A673 (cell line): Measurements from ENCODE around the gene RHOF. TPM values are rescaled to one million over a fixed set of nuclear protein-coding genes. Genes with fewer than 3 reads are reported as not detected.

Experiments
- BruUV-seq: library from RNA; stranded (reverse); fragments of 400-500 nt; replicated peaks from 2 replicates; lab custom pipeline; 2021; lab: Mats Ljungman, UMichigan
- CTCF ChIA-PET: fragments of 300-600 bp; sonication (Branson Sonifier 250); formaldehyde crosslinking; loops from one replicate; lab custom pipeline; 2022; ENCODE audit warnings: antibody characterized with exemption; lab: Charles Lee
- POLR2A ChIA-PET: fragments of 300-600 bp; sonication (Branson Sonifier 250); formaldehyde crosslinking; loops from one replicate; lab custom pipeline; 2022; ENCODE audit warnings: antibody characterized with exemption; ENCODE audit not compliant: low non-redundant PET; lab: Charles Lee
- DNase-seq: peaks from one replicate; pipeline ENCODE4 v3.0.0-alpha.2; 2015; ENCODE audit warnings: low spot score
- H3K27ac ChIP-seq: fragments of 200-600 bp; sonication (generic); 2 replicates; pipeline ENCODE4 v1.5.1; 2016; ENCODE audit warnings: mixed run types, low read depth, mild to moderate bottlenecking, mixed read lengths, antibody characterized with exemption, low read length; ENCODE audit not compliant: poor library complexity, severe bottlenecking
- H3K27me3 ChIP-seq: fragments of 200-600 bp; sonication (generic); replicated peaks from 2 replicates; pipeline ENCODE4 v1.6.1; 2017; ENCODE audit warnings: mixed run types, low read depth, mild to moderate bottlenecking, mixed read lengths, antibody characterized with exemption, low read length; ENCODE audit not compliant: insufficient read depth, poor library complexity
- H3K36me3 ChIP-seq: fragments of 200-600 bp; sonication (generic); 2 replicates; pipeline ENCODE4 v1.6.1; 2016; ENCODE audit warnings: mixed run types, mild to moderate bottlenecking, mixed read lengths, antibody characterized with exemption, low read length; ENCODE audit not compliant: insufficient read depth, poor library complexity, severe bottlenecking
- H3K4me1 ChIP-seq: fragments of 200-600 bp; sonication (generic); 2 replicates; pipeline ENCODE4 v1.6.1; 2017; ENCODE audit warnings: mixed run types, mild to moderate bottlenecking, mixed read lengths, antibody characterized with exemption, low read length; ENCODE audit not compliant: insufficient read depth, poor library complexity, severe bottlenecking
- H3K4me3 ChIP-seq: fragments of 200-600 bp; sonication (generic); 2 replicates; pipeline ENCODE4 v1.5.1; 2016; ENCODE audit warnings: low read depth, mixed run types, mild to moderate bottlenecking, mixed read lengths, low read length; ENCODE audit not compliant: poor library complexity, severe bottlenecking
- H3K9me3 ChIP-seq: fragments of 200-600 bp; sonication (generic); 2 replicates; pipeline ENCODE4 v1.6.1; 2016; ENCODE audit warnings: mixed run types, low read depth, mild to moderate bottlenecking, mixed read lengths, antibody characterized with exemption, low read length; ENCODE audit not compliant: poor library complexity, severe bottlenecking
- EZH2 ChIP-seq: fragments of 200-600 bp; sonication (generic); IDR thresholded peaks from 2 replicates; pipeline ENCODE4 v1.6.1; 2017; ENCODE audit warnings: borderline replicate concordance, low read depth, mild to moderate bottlenecking, mixed read lengths, antibody characterized with exemption, low read length; ENCODE audit not compliant: poor library complexity, severe bottlenecking
- intact Hi-C: fragments of 100-400 bp; cut with micrococcal nuclease; formaldehyde crosslinking; loops from one replicate; pipeline ENCODE4 v1.10.0; 2022; ENCODE audit not compliant: unreplicated experiment
- total RNA-seq: library from RNA; stranded (reverse); gene quantifications from 2 replicates; pipeline ENCODE4 v1.2.3, GENCODE V29; 2021
- TF ChIP-seq, protein P1 (sequence below): fragments of 300-800, 200-600 bp; sonication (generic); conservative IDR thresholded peaks from 2 replicates; pipeline ENCODE4 v1.5.1; 2017; ENCODE audit warnings: low read depth, mild to moderate bottlenecking, antibody characterized with exemption, low read length, moderate library complexity, mixed read lengths

Gene RHOF
- total RNA-seq, 1 experiment from 2014 or later = 21.1 TPM

- TF ChIP-seq, protein P1, sequence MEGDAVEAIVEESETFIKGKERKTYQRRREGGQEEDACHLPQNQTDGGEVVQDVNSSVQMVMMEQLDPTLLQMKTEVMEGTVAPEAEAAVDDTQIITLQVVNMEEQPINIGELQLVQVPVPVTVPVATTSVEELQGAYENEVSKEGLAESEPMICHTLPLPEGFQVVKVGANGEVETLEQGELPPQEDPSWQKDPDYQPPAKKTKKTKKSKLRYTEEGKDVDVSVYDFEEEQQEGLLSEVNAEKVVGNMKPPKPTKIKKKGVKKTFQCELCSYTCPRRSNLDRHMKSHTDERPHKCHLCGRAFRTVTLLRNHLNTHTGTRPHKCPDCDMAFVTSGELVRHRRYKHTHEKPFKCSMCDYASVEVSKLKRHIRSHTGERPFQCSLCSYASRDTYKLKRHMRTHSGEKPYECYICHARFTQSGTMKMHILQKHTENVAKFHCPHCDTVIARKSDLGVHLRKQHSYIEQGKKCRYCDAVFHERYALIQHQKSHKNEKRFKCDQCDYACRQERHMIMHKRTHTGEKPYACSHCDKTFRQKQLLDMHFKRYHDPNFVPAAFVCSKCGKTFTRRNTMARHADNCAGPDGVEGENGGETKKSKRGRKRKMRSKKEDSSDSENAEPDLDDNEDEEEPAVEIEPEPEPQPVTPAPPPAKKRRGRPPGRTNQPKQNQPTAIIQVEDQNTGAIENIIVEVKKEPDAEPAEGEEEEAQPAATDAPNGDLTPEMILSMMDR = no peak
- TF ChIP-seq EZH2 = no peak
- Histone ChIP-seq H3K9me3 (no peaks in the 10 kb centered on the region), H3K36me3 (no peaks in the 10 kb centered on the region), H3K27ac (no peak overlapping the region), H3K4me3 (no peak overlapping the region), H3K27me3 (no peaks in the 10 kb centered on the region), H3K4me1 (peaks cover 3% of the 10 kb centered on the region)
- no TSS peak for BruUV-seq
- POLR2A ChIA-PET = no interaction called here
- intact Hi-C loops = no loop called here
- no peak for DNase-seq
- CTCF ChIA-PET = interaction anchor here (0.7 kb wide), 1 partner anchor 127 kb away, joined by 11 read pairs; no protein-coding TSS in a partner anchor
These were observed 6.1 kb downstream of the RHOF start for GRCh38 chr12:121787063-121788025.

DNA sequence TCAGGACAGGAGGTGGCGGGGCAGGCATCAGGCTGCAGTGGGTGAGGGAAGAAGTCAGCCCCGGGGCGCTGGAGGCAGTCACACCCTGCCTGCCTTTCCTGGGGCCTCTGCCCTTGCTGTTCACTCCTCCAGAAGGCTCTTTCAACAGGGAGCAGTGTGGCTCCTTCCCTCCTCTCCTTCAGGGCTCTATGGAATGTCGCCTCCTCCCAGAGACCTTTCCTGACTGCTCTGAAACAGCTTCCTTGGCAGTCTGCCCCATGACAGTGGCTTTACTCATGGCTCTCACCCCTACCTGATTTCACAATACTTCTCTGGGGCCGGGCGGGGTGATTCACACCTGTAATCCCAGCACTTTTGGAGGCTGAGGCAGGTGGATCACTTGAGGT is 7.1 kb downstream of the RHOF start:
- BruUV-seq = no TSS peak
- H3K9me3 ChIP-seq = no peaks in the 10 kb centered on the region
- H3K36me3 ChIP-seq = no peaks in the 10 kb centered on the region
- no peak overlapping the region for H3K4me3 ChIP-seq
- H3K4me1 ChIP-seq = peaks cover 11% of the 10 kb centered on the region
- no peaks in the 10 kb centered on the region for H3K27me3 ChIP-seq
- ChIA-PET POLR2A (no interaction called here), CTCF (interaction anchor here (0.5 kb wide), 1 partner anchor 292 kb away, joined by 3 read pairs; no protein-coding TSS in a partner anchor)
- intact Hi-C loops = no loop called here
- H3K27ac ChIP-seq = no peak overlapping the region
- DNase-seq = no peak
- TF ChIP-seq EZH2 = no peak
- TF ChIP-seq, protein P1 = no peak

GRCh38 chr12:121784460-121784859 is 9.0 kb downstream of the RHOF start:
- no peak for DNase-seq
- TF ChIP-seq, protein P1 = no peak
- TF ChIP-seq EZH2 = no peak
- CTCF ChIA-PET = interaction anchor here (0.6 to 0.9 kb wide), 2 partner anchors 28 kb away, joined by 3 to 5 read pairs; no protein-coding TSS in a partner anchor
- intact Hi-C loops = no loop called here
- Histone ChIP-seq H3K27me3 (no peaks in the 10 kb centered on the region), H3K4me3 (no peak overlapping the region), H3K27ac (no peak overlapping the region), H3K4me1 (peaks cover 15% of the 10 kb centered on the region), H3K9me3 (no peaks in the 10 kb centered on the region), H3K36me3 (peaks cover 4% of the 10 kb centered on the region)
- POLR2A ChIA-PET = interaction anchor here (0.6 kb wide), 2 partner anchors 9 to 11 kb away, joined by 4 to 5 read pairs; partner anchors contain the start of gene RHOF
- BruUV-seq = no TSS peak
